ENCODE results near the gene SNRPA.

The SNRPA gene

DNA sequence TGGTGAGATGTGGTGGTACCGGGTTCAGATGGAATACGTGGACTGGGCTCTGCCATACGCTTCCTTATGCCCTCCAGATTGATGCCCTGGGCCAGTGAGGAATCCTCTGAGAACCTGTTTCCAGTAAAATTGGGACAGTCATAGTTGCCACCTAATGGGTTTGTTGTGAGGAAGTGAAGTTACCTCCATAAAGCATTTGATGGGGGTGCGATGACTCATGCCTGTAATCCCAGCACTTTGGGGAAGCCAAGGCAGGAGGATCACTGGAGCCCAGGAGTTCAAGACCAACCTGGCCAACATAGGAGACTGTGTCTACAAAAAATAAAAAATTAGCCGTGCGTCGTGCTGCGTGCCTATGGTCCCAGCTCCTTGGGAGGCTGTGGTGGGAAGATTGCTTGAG is 4.8 kb downstream of the SNRPA start:
- in situ Hi-C loops (cut with MboI; ENCODE audit: low sequenced_read_pairs, unreplicated experiment): no loop called here
- TF ChIP-seq, protein P1, sequence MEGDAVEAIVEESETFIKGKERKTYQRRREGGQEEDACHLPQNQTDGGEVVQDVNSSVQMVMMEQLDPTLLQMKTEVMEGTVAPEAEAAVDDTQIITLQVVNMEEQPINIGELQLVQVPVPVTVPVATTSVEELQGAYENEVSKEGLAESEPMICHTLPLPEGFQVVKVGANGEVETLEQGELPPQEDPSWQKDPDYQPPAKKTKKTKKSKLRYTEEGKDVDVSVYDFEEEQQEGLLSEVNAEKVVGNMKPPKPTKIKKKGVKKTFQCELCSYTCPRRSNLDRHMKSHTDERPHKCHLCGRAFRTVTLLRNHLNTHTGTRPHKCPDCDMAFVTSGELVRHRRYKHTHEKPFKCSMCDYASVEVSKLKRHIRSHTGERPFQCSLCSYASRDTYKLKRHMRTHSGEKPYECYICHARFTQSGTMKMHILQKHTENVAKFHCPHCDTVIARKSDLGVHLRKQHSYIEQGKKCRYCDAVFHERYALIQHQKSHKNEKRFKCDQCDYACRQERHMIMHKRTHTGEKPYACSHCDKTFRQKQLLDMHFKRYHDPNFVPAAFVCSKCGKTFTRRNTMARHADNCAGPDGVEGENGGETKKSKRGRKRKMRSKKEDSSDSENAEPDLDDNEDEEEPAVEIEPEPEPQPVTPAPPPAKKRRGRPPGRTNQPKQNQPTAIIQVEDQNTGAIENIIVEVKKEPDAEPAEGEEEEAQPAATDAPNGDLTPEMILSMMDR (IDR thresholded peaks at IDR 0.05; ENCODE audit: borderline replicate concordance, control extremely low read depth, extremely low read depth, insufficient read depth, missing control alignments): no peak
- no peak for DNase-seq (ENCODE audit: low spot score)

DNA sequence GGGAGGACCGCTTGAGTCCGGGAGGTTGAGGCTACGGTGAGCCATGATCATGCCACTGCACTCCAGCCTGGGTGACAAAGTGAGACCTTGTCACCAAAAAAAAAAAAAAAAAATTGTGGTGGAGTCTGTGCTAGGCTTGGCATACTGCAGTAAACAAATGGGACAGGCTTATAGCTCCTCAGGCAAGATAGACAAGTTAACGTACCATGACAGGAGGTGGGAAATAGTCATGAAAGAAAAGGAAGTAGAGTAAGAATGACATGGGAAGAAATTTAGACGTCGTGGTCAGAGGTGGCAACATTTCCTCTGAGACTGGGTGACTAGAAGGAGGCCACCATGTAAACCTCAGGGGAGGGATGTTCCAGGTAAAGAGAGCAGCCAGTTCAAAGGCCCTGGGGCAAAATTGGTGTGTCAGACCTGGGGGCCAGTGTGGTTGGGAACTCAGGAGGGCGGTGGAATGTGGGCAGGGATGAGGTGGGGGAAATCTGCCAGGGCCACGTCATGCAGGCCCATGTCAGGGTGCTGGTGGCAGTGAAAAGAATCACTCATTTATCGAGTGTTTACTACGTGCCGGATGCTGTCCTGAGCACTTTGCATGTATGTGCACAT is 5.6 kb downstream of the SNRPA start:
- TF ChIP-seq, protein P1 (IDR thresholded peaks at IDR 0.05; ENCODE audit: borderline replicate concordance, control extremely low read depth, extremely low read depth, insufficient read depth, missing control alignments): no peak
- DNase-seq (ENCODE audit: low spot score): no peak
- in situ Hi-C loops (cut with MboI; ENCODE audit: low sequenced_read_pairs, unreplicated experiment): no loop called here

DNA sequence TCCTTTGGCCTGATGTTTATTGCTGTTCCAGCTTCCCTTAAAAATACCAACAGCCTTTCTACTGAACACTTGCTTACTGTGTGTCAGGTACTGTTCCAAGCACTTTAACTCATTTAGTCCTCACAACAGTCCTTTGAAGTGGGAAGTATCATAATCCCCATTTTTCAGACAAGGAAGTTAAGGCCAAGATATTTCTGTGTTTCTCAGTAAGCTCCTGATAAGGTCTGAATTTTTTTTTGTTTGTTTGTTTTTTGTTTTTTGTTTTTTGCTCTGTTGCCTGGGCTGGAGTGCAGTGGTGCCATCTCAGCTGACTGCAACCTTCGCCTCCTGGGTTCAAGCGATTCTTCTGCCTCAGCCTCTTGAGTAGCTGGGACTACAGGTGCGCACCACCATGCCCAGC is 7.5 kb downstream of the SNRPA start:
- in situ Hi-C loops (cut with MboI; ENCODE audit: low sequenced_read_pairs, unreplicated experiment): no loop called here
- TF ChIP-seq, protein P1 (IDR thresholded peaks at IDR 0.05; ENCODE audit: borderline replicate concordance, control extremely low read depth, extremely low read depth, insufficient read depth, missing control alignments): no peak
- no peak for DNase-seq (ENCODE audit: low spot score)

DNA sequence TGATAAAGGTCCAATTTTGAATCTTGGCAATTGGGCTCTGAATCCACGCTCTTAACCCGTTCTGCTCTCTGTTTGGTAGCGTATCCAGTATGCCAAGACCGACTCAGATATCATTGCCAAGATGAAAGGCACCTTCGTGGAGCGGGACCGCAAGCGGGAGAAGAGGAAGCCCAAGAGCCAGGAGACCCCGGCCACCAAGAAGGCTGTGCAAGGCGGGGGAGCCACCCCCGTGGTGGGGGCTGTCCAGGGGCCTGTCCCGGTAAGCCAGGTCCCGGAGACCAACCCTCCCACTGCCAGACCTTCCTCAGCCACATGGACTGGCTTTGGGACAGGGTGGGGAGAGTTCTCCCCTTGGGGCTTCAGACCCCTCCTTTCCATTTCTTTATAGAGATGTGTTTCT is 8.3 kb downstream of the SNRPA start:
- in situ Hi-C loops (cut with MboI; ENCODE audit: low sequenced_read_pairs, unreplicated experiment): no loop called here
- TF ChIP-seq, protein P1 (IDR thresholded peaks at IDR 0.05; ENCODE audit: borderline replicate concordance, control extremely low read depth, extremely low read depth, insufficient read depth, missing control alignments): no peak
- no peak for DNase-seq (ENCODE audit: low spot score)

DNA sequence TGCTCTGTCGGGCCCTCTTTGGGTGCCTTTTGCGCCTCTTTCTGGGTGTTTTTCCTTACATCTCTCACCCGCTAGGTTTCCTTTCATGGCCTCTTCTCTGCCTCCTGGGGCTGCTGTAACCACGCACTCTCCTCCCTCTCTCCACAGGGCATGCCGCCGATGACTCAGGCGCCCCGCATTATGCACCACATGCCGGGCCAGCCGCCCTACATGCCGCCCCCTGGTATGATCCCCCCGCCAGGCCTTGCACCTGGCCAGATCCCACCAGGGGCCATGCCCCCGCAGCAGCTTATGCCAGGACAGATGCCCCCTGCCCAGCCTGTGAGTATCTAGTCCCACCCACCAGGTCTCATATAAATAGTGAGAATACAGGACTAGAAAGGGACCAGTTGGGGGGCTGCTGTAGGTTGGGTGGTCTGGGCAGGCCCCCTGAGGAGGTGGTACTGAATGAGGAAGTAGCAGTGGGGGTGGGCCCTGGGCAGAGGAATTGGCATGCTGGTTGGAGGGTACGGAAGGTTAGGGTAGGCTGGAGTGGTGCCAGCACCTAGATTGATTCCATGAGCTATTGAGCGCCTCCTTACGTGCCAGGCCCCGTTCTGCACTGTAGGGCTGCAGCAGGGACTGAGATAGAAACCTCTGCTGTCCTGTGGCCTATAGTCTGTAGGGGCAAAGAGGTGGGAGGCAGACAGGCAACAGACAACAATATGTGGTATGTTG is 11.9 kb downstream of the SNRPA start:
- in situ Hi-C loops (cut with MboI; ENCODE audit: low sequenced_read_pairs, unreplicated experiment): no loop called here
- no peak for DNase-seq (ENCODE audit: low spot score)
- TF ChIP-seq, protein P1 (IDR thresholded peaks at IDR 0.05; ENCODE audit: borderline replicate concordance, control extremely low read depth, extremely low read depth, insufficient read depth, missing control alignments): no peak

DNA sequence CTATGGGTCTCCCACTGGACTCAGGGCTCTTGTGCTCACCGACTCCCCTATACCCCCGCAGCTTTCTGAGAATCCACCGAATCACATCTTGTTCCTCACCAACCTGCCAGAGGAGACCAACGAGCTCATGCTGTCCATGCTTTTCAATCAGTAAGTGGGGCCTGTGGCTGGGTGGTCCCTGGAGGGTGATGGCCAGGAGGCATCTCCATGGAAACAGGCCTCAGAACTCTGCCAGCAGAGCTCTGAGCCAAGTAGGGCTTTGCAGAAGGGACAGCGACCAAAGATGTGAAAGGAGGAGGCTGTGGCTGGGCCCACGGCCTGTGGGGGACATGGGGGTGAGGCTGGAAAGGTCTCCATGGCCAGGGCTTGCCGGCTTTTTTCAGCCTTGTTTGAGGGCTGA is 12.5 kb downstream of the SNRPA start:
- no peak for DNase-seq (ENCODE audit: low spot score)
- TF ChIP-seq, protein P1 (IDR thresholded peaks at IDR 0.05; ENCODE audit: borderline replicate concordance, control extremely low read depth, extremely low read depth, insufficient read depth, missing control alignments): no peak
- in situ Hi-C loops (cut with MboI; ENCODE audit: low sequenced_read_pairs, unreplicated experiment): no loop called here

Data from GM13976 (cell line).